ENCODE results near the gene TRABD. TPM values are rescaled to one million over a fixed set of nuclear protein-coding genes. Genes with fewer than 3 reads are reported as not detected.

Gene TRABD
- total RNA-seq, 4 donors from 2014 or later = 39.3 to 55.1 (median 45.8) TPM

GRCh38 chr22:50213263-50213662 lies 27.6 kb downstream of the TRABD start:
- H3K27me3 ChIP-seq = no peaks in the 10 kb centered on the region
- TF ChIP-seq POLR2A (IDR thresholded peaks at IDR 0.05) (no peak), CTCF (IDR thresholded peaks at IDR 0.05) (no peak)
- no peak overlapping the region for H3K4me3 ChIP-seq
- intact Hi-C loops (cut with DNase I) = loop anchor here (5.0 to 10.0 kb wide), 2 partner anchors 61 to 288 kb away; no protein-coding TSS in a partner anchor
- WGBS, 2 donors = 85 to 88% methylated on average over 8 to 9 of the region's 9 CpGs
- no peaks in the 10 kb centered on the region for H3K9me3 ChIP-seq
- DNase-seq = no peak
- peaks cover 39 to 98% (median 55%) of the 10 kb centered on the region in 3 donors for H3K36me3 ChIP-seq
- no peak overlapping the region for H3K27ac ChIP-seq
- peaks cover 0 to 18% (median 0%) of the 10 kb centered on the region in 3 donors for H3K4me1 ChIP-seq

- peaks cover 0 to 15% (median 4%) of the 10 kb centered on the region in 3 donors for H3K4me1 ChIP-seq
- 56 to 92% methylated on average over 2 to 10 of the region's 17 CpGs for WGBS, 2 donors
- H3K9me3 ChIP-seq = no peaks in the 10 kb centered on the region
- intact Hi-C loops (cut with DNase I) = loop anchor here (10.0 kb wide), 1 partner anchor 291 kb away; no protein-coding TSS in a partner anchor
- no peak overlapping the region for H3K27ac ChIP-seq
- no peak for DNase-seq
- no peak for TF ChIP-seq CTCF (IDR thresholded peaks at IDR 0.05)
- TF ChIP-seq POLR2A (IDR thresholded peaks at IDR 0.05) = no peak
- no peak overlapping the region for H3K4me3 ChIP-seq
- peaks cover 37 to 98% (median 59%) of the 10 kb centered on the region in 3 donors for H3K36me3 ChIP-seq
- no peaks in the 10 kb centered on the region for H3K27me3 ChIP-seq
These were observed 29.8 kb downstream of the TRABD start for GRCh38 chr22:50215297-50216054.

GRCh38 chr22:50216055-50216683 lies 30.5 kb downstream of the TRABD start:
- WGBS, 2 donors = 61 to 73% methylated on average over 2 to 3 of the region's 15 CpGs
- intact Hi-C loops (cut with DNase I) = loop anchor here (10.0 kb wide), 1 partner anchor 291 kb away; no protein-coding TSS in a partner anchor
- no peak for DNase-seq
- no peak overlapping the region for H3K4me3 ChIP-seq
- peaks cover 36 to 98% (median 57%) of the 10 kb centered on the region in 3 donors for H3K36me3 ChIP-seq
- no peak overlapping the region for H3K27ac ChIP-seq
- no peaks in the 10 kb centered on the region for H3K9me3 ChIP-seq
- no peaks in the 10 kb centered on the region for H3K27me3 ChIP-seq
- TF ChIP-seq CTCF (IDR thresholded peaks at IDR 0.05) (no peak), POLR2A (IDR thresholded peaks at IDR 0.05) (no peak)
- H3K4me1 ChIP-seq = peaks cover 0 to 11% (median 4%) of the 10 kb centered on the region in 3 donors

- Histone ChIP-seq H3K4me1 (peaks cover 0 to 11% (median 4%) of the 10 kb centered on the region in 3 donors), H3K9me3 (no peaks in the 10 kb centered on the region), H3K36me3 (peaks cover 41 to 98% (median 65%) of the 10 kb centered on the region in 3 donors), H3K27ac (no peak overlapping the region), H3K4me3 (no peak overlapping the region), H3K27me3 (no peaks in the 10 kb centered on the region)
- intact Hi-C loops (cut with DNase I) = loop anchor here (10.0 kb wide), 1 partner anchor 292 kb away; no protein-coding TSS in a partner anchor
- no peak for DNase-seq
- WGBS, 2 donors = 89 to 96% methylated on average over 20 to 22 of the region's 57 CpGs
- TF ChIP-seq CTCF (IDR thresholded peaks at IDR 0.05) = no peak
- TF ChIP-seq POLR2A (IDR thresholded peaks at IDR 0.05) = no peak
These were observed 31.2 kb downstream of the TRABD start for GRCh38 chr22:50216684-50217520.

Measured in esophagus squamous epithelium (tissue), 5 donors.